ENCODE data around the gene RAB1B. TPM values are rescaled to one million over a fixed set of nuclear protein-coding genes. Genes with fewer than 3 reads are reported as not detected.

The RAB1B gene
- total and polyA plus RNA-seq, 2 donors from 2014 or later, result 153 to 197 TPM

DNA sequence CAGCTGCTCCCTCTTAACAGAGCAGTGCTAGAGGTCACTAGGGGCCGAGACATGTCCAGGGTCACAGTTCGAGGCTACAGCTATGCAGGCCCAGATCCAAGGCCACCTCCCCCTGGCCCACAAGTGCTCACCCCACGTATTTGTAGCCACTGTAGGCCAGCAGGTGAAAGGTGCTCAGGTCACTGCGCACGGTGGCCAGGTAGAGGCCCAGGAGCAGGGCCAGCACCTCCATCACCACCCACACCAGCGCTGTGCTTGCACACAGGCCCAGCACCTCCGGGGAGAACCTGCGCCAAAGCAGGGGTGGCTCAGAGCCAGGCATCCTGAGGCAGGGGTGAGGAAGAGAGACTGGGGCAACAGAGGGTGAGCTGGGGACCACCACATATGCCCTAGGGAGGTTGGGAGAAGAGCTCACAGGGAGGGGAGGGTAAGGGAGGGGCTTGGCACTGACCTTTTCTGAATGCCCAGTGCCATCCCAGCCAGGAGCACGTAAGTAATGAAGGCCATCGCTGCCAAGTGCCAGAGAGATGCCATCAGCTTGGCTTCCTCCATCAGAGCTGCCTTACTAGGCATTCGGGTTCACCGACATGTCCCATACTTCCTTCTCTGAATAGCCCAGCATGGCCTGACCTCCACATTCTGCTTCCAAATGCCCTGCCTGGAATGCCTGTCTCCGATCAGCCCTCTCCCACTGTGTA is 17.0 kb downstream of the RAB1B start:
- intact Hi-C loops (cut with DNase I), result no loop called here
- DNase-seq (no peak), FAIRE-seq (no peak)
- Histone ChIP-seq H3K4me1 (ENCODE audit: control insufficient read depth in 2 of 3, insufficient read depth in 2 of 3, low read depth in 1 of 3, low read length in 3 of 3) (peaks cover 0 to 19% (median 13%) of the 10 kb centered on the region in 3 donors), H3K36me3 (ENCODE audit: control insufficient read depth in 2 of 3, insufficient read depth in 3 of 3, low read length in 3 of 3) (peaks cover 0 to 9% (median 0%) of the 10 kb centered on the region in 3 donors), H3K4me3 (ENCODE audit: low read length in 3 of 3) (no peak overlapping the region), H3K27ac (ENCODE audit: low read depth in 2 of 2, low read length in 2 of 2) (no peak overlapping the region), H3K9me3 (ENCODE audit: control insufficient read depth in 2 of 3, insufficient read depth in 1 of 3, low read length in 3 of 3) (no peaks in the 10 kb centered on the region), H3K27me3 (ENCODE audit: control insufficient read depth, insufficient read depth, low read length) (no peaks in the 10 kb centered on the region), H3K9ac (ENCODE audit: low read length in 3 of 3) (no peak overlapping the region)
- no peak for TF ChIP-seq CTCF (IDR thresholded peaks at IDR 0.05; ENCODE audit: borderline replicate concordance, extremely low read depth, insufficient read depth)

GRCh38 chr11:66286699-66287098 is 18.3 kb downstream of the RAB1B start:
- no peak for DNase-seq

GRCh38 chr11:66287211-66287888 is 18.9 kb downstream of the RAB1B start:
- no peak for FAIRE-seq
- Histone ChIP-seq H3K9ac (ENCODE audit: low read length in 3 of 3) (no peak overlapping the region), H3K4me1 (ENCODE audit: control insufficient read depth in 2 of 3, insufficient read depth in 2 of 3, low read depth in 1 of 3, low read length in 3 of 3) (peaks cover 0 to 19% (median 13%) of the 10 kb centered on the region in 3 donors), H3K27ac (ENCODE audit: low read depth in 2 of 2, low read length in 2 of 2) (no peak overlapping the region), H3K36me3 (ENCODE audit: control insufficient read depth in 2 of 3, insufficient read depth in 3 of 3, low read length in 3 of 3) (peaks cover 0 to 9% (median 0%) of the 10 kb centered on the region in 3 donors), H3K27me3 (ENCODE audit: control insufficient read depth, insufficient read depth, low read length) (peaks cover 3% of the 10 kb centered on the region), H3K4me3 (ENCODE audit: low read length in 3 of 3) (no peak overlapping the region), H3K9me3 (ENCODE audit: control insufficient read depth in 2 of 3, insufficient read depth in 1 of 3, low read length in 3 of 3) (no peaks in the 10 kb centered on the region)
- intact Hi-C loops (cut with DNase I), result no loop called here
- no peak for TF ChIP-seq CTCF (IDR thresholded peaks at IDR 0.05; ENCODE audit: borderline replicate concordance, extremely low read depth, insufficient read depth)
- peak in 2 of 5 donors; percentile 54 to 69 for DNase-seq

More at GRCh38 chr11:66286699-66287098, 18.3 kb downstream of the RAB1B start:
- Histone ChIP-seq H3K4me1 (ENCODE audit: control insufficient read depth in 2 of 3, insufficient read depth in 2 of 3, low read depth in 1 of 3, low read length in 3 of 3) (peaks cover 0 to 19% (median 13%) of the 10 kb centered on the region in 3 donors), H3K9ac (ENCODE audit: low read length in 3 of 3) (no peak overlapping the region), H3K4me3 (ENCODE audit: low read length in 3 of 3) (no peak overlapping the region), H3K36me3 (ENCODE audit: control insufficient read depth in 2 of 3, insufficient read depth in 3 of 3, low read length in 3 of 3) (peaks cover 0 to 9% (median 0%) of the 10 kb centered on the region in 3 donors), H3K9me3 (ENCODE audit: control insufficient read depth in 2 of 3, insufficient read depth in 1 of 3, low read length in 3 of 3) (no peaks in the 10 kb centered on the region), H3K27me3 (ENCODE audit: control insufficient read depth, insufficient read depth, low read length) (peaks cover 3% of the 10 kb centered on the region), H3K27ac (ENCODE audit: low read depth in 2 of 2, low read length in 2 of 2) (no peak overlapping the region)
- intact Hi-C loops (cut with DNase I), result no loop called here
- FAIRE-seq, result no peak
- TF ChIP-seq CTCF (IDR thresholded peaks at IDR 0.05; ENCODE audit: borderline replicate concordance, extremely low read depth, insufficient read depth), result no peak

Data from kidney (tissue), 14 donors.